T-cell (primary cell): ENCODE measurements around the gene TPBGL. TPM values are rescaled to one million over a fixed set of nuclear protein-coding genes. Genes with fewer than 3 reads are reported as not detected.

ENCODE experiments used
- ATAC-seq, 4 experiments: fragments of 200-7000 bp in 3 of 4; fragments of 150-1000 bp in 1 of 4; cut with Tn5 transposase; replicated peaks in 1 of 4; 1 replicate in 3 of 4; 2 replicates in 1 of 4; pipeline ENCODE4 v1.10.0; 2021; ENCODE audit warnings: moderate library complexity in 3 of 4, mild to moderate bottlenecking in 2 of 4, moderate number of reproducible peaks in 1 of 4
- CTCF ChIA-PET, 2 donors: fragments of 300-600 bp; sonication (Branson Sonifier 250); formaldehyde crosslinking; loops; one replicate each; lab custom pipeline; 2022; ENCODE audit warnings: antibody characterized with exemption in 2 of 2; lab: Charles Lee
- POLR2A ChIA-PET, 2 donors: fragments of 300-600 bp; sonication (Branson Sonifier 250); formaldehyde crosslinking; loops; one replicate each; lab custom pipeline; 2022; ENCODE audit warnings: antibody characterized with exemption in 2 of 2; lab: Charles Lee
- DNase-seq, 35 experiments: peaks; one replicate each; pipeline versions ENCODE4 v3.0.0 to v3.0.0-alpha.2; 2013 to 2023
- H3K27ac ChIP-seq: one replicate; pipeline ENCODE4 v1.5.1; 2013; ENCODE audit warnings: low read length
- H3K27me3 ChIP-seq, 2 experiments: replicated peaks in 1 of 2; 1 replicate in 1 of 2; 2 replicates in 1 of 2; pipeline versions ENCODE4 v1.6.1 to v1.7.0; 2013; ENCODE audit warnings: low read length in 1 of 2, mixed read lengths in 1 of 2; ENCODE audit not compliant: control insufficient read depth in 2 of 2, insufficient read depth in 2 of 2; ENCODE audit errors: extremely low read depth in 1 of 2
- H3K36me3 ChIP-seq, 2 donors: 1 replicate in 1 of 2; 2 replicates in 1 of 2; pipeline versions ENCODE4 v1.6.1 to v1.7.0; 2013; ENCODE audit warnings: low read length in 1 of 2; ENCODE audit not compliant: control insufficient read depth in 2 of 2, insufficient read depth in 1 of 2; ENCODE audit errors: extremely low read depth in 1 of 2
- H3K4me1 ChIP-seq, 2 experiments: 1 replicate in 1 of 2; 2 replicates in 1 of 2; pipeline versions ENCODE4 v1.6.1 to v1.7.0; 2013; ENCODE audit warnings: low read length in 2 of 2, mixed read lengths in 1 of 2; ENCODE audit not compliant: insufficient read depth in 2 of 2, control insufficient read depth in 1 of 2; ENCODE audit errors: extremely low read depth in 1 of 2
- H3K4me3 ChIP-seq, 2 donors: 1 replicate in 1 of 2; 2 replicates in 1 of 2; pipeline versions ENCODE4 v1.5.1 to v1.7.0; 2013; ENCODE audit warnings: mild to moderate bottlenecking in 2 of 2, low read length in 1 of 2, moderate library complexity in 1 of 2; ENCODE audit not compliant: control insufficient read depth in 1 of 2; ENCODE audit errors: extremely low read depth in 1 of 2
- H3K9me3 ChIP-seq: 2 replicates; pipeline ENCODE4 v1.7.0; 2013
- H3K27ac Mint-ChIP-seq, 2 donors: one replicate each; pipeline ENCODE4 v1.8.0; 2020 to 2021; ENCODE audit warnings: mild to moderate bottlenecking in 2 of 2, mixed read lengths in 2 of 2
- H3K27me3 Mint-ChIP-seq, 2 donors: one replicate each; pipeline ENCODE4 v1.8.0; 2021 to 2022; ENCODE audit warnings: mixed read lengths in 2 of 2
- H3K36me3 Mint-ChIP-seq: one replicate; pipeline ENCODE4 v1.8.0; 2021; ENCODE audit warnings: mixed read lengths
- H3K4me1 Mint-ChIP-seq, 3 donors: one replicate each; pipeline ENCODE4 v1.8.0; 2020 to 2022; ENCODE audit warnings: mixed read lengths in 3 of 3, mild to moderate bottlenecking in 1 of 3
- H3K4me3 Mint-ChIP-seq, 3 donors: one replicate each; pipeline ENCODE4 v1.8.0; 2020 to 2022; ENCODE audit warnings: mild to moderate bottlenecking in 3 of 3, mixed read lengths in 3 of 3, moderate library complexity in 3 of 3
- H3K9me3 Mint-ChIP-seq, 3 donors: one replicate each; pipeline ENCODE4 v1.8.0; 2020 to 2022; ENCODE audit warnings: mixed read lengths in 3 of 3
- WGBS: methylation state at CpG from one replicate; pipeline ENCODE4 v1.1.5; 2013; ENCODE audit warnings: missing lambda C conversion rate; ENCODE audit not compliant: insufficient coverage; 5-methylcytosine and 5-hydroxymethylcytosine counted together
- total RNA-seq, 35 experiments: library from RNA in 6 of 35; stranded (reverse) in 6 of 35; fragments of 120-200 nt in 1 of 35; gene quantifications; one replicate each; pipeline versions ENCODE4 v1.2.1 to v1.2.4 and lab custom pipeline; 2013 to 2026

The TPBGL gene
- total RNA-seq, 5 donors from 2014 or later (not counting 1 experiment from before 2014, with no cell fraction given), result 0.13 to 0.59 (median 0.47) TPM

DNA sequence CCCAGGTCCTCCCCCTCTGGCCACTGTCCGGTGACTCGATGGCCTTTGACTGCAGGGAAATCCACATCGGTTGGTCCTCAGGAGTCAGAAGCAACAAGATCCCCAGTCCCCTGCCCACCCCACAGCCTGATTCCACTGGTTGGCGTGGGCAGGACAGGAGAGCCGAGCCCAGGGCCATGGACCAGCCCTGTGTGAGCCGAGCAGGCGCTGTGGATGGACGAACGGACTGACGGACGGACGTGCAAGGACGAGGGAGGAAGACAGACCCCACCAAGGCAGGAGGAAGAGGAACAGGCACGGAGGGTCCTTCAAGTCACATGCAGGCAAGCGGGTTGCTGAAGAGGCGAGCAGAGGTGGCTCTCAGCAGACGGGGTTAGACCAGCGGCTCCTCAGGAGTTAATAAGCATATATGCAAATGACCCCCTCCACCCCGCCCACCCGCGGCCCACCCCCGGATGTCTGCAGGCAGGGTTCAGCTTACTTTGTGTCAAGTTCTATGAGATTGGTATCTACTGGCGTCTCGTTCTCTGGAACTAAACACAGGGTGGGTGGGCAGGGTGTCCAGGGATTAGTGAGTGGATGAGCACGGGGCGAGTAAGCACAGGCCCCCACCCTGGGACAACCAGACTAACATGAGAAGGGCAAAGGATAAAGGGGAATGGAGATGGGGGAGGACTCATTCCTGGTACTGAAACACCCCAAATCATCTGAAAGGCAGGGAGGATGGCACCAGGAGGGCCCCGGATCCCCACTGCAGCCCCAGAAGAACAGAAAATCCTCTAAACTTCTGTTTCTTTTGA lies 26.8 kb downstream of the TPBGL start:
- ATAC-seq (no peak), DNase-seq (no peak)
- Mint-ChIP-seq H3K4me3 (no peak overlapping the region), H3K27me3 (no peaks in the 10 kb centered on the region), H3K36me3 (peaks cover 22% of the 10 kb centered on the region), H3K9me3 (no peaks in the 10 kb centered on the region), H3K27ac (peak overlapping the region in 1 of 2 donors; percentile 36), H3K4me1 (peaks cover 25 to 36% (median 35%) of the 10 kb centered on the region in 3 donors)
- ChIA-PET CTCF (interaction anchor here in 1 of 2 donors (0.6 kb wide), 1 partner anchor 62 kb away, joined by 7 read pairs; no protein-coding TSS in a partner anchor), POLR2A (no interaction called here)
- Histone ChIP-seq H3K4me3 (no peak overlapping the region), H3K27me3 (no peaks in the 10 kb centered on the region), H3K27ac (no peak overlapping the region), H3K4me1 (peaks cover 3 to 35% of the 10 kb centered on the region in 2 experiments), H3K9me3 (no peaks in the 10 kb centered on the region), H3K36me3 (peaks cover 3 to 18% of the 10 kb centered on the region in 2 donors)
- 94% methylated on average over 17 of the region's 27 CpGs for WGBS

DNA sequence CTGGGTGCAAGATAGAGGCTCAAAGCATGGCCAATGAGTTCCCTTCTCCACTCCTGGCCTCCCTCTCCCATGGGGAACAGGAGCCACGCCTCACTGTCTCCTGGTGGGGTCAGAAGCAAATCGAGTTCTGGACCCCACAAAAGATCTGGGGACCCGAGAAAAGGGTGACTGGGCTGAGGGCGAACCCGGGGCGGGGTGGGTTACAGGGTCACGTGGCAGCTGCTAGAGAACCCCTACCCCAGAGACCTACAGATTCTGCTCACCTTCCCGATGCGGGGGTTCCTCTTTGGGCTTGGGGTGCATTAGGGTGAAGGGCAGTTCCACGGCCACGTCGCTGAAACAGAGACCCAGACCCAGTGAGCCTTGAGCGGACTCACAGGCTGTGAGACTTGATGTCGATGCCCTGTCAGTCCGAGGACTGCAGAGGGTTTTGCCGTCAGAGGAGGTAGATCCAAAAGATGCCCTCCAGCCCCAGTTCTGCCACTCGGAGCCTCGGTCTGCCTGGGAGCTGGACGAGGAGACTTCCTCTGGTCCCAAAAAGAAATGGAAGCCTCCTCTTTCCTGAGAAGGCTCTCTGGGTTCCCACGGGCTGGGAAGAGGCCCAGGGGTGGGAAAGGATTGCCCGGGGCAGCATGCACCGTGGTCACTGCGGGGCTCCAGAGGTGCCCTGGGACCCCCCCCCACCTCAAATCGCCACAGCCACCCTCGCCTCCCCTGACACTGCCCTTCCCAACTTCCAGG lies 28.2 kb downstream of the TPBGL start:
- no peak for ATAC-seq
- H3K36me3 ChIP-seq, result peaks cover 3 to 29% of the 10 kb centered on the region in 2 donors

DNA sequence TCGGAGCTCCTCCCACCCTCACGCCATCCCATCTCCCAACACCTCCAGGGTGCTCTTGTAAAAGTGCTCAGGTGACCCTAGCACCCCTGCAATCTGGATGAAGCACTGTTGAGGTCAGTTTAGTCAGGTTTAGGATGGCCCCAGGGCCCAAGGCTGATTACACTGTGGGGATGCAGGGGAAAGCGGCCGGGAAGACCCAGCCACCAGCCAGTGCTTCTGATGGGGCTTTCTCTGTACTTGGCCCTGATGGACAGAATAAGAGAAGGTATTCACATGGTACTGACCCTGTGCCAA lies 28.7 kb downstream of the TPBGL start:
- POLR2A ChIA-PET, result no interaction called here
- WGBS, result no CpG with 5 or more reads among the region's 4 CpGs

More for the DNA sequence above, 28.2 kb downstream of the TPBGL start:
- peaks cover 24% of the 10 kb centered on the region for H3K36me3 Mint-ChIP-seq
- no peak overlapping the region for H3K4me3 Mint-ChIP-seq
- no peak for DNase-seq
- H3K9me3 ChIP-seq, result no peaks in the 10 kb centered on the region
- POLR2A ChIA-PET, result no interaction called here
- no peaks in the 10 kb centered on the region for H3K27me3 ChIP-seq
- peak overlapping the region in 1 of 2 donors; percentile 39 for H3K27ac Mint-ChIP-seq
- no peak overlapping the region for H3K27ac ChIP-seq
- H3K27me3 Mint-ChIP-seq, result no peaks in the 10 kb centered on the region
- 94% methylated on average over 10 of the region's 25 CpGs for WGBS
- CTCF ChIA-PET, result interaction anchor here (0.6 to 4.6 kb wide), 4 partner anchors 127 to 479 kb away, joined by 3 to 36 read pairs (median 18); no protein-coding TSS in a partner anchor
- peaks cover 28 to 40% (median 29%) of the 10 kb centered on the region in 3 donors for H3K4me1 Mint-ChIP-seq
- no peak overlapping the region for H3K4me3 ChIP-seq
- H3K9me3 Mint-ChIP-seq, result no peaks in the 10 kb centered on the region
- H3K4me1 ChIP-seq, result peaks cover 7 to 35% of the 10 kb centered on the region in 2 experiments

DNA sequence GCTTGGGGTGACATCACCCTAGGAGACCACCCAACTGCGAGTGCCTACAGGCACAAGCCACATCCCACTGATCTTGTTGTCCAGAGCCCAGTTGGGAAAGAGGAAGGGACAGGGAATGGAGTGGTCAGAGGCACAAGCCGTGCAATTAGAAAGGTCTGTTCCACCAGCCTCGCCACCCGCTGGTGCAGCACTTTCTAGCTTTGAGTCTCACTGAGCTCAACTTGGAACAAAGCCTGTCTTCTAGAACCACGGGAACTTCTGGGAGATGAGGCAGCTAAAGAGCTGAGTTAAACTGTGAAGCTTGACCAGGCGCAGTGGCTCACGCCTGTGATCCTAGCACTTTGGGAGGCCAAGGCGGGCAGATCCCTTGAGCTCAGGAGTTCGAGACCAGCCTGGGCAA lies 29.3 kb downstream of the TPBGL start:
- Mint-ChIP-seq H3K9me3 (no peaks in the 10 kb centered on the region), H3K27ac (no peak overlapping the region), H3K4me3 (no peak overlapping the region), H3K4me1 (peaks cover 25 to 39% (median 28%) of the 10 kb centered on the region in 3 donors), H3K27me3 (no peaks in the 10 kb centered on the region), H3K36me3 (peaks cover 28% of the 10 kb centered on the region)
- 89% methylated on average over 5 of the region's 9 CpGs for WGBS
- DNase-seq (no peak), ATAC-seq (no peak)
- no peaks in the 10 kb centered on the region for H3K27me3 ChIP-seq
- ChIA-PET POLR2A (no interaction called here), CTCF (interaction anchor here (0.6 to 4.6 kb wide), 7 partner anchors 12 to 480 kb away, joined by 3 to 36 read pairs (median 3); no protein-coding TSS in a partner anchor)
- H3K36me3 ChIP-seq, result peaks cover 3 to 31% of the 10 kb centered on the region in 2 donors
- H3K9me3 ChIP-seq, result no peaks in the 10 kb centered on the region
- no peak overlapping the region for H3K27ac ChIP-seq
- peaks cover 15 to 36% of the 10 kb centered on the region in 2 experiments for H3K4me1 ChIP-seq
- H3K4me3 ChIP-seq, result no peak overlapping the region

More for the DNA sequence above, 28.7 kb downstream of the TPBGL start:
- H3K4me1 ChIP-seq, result peaks cover 12 to 35% of the 10 kb centered on the region in 2 experiments
- no peak overlapping the region for H3K4me3 Mint-ChIP-seq
- DNase-seq (no peak), ATAC-seq (no peak)
- H3K9me3 ChIP-seq, result no peaks in the 10 kb centered on the region
- CTCF ChIA-PET, result interaction anchor here (0.6 to 4.6 kb wide), 4 partner anchors 127 to 480 kb away, joined by 3 to 36 read pairs (median 18); no protein-coding TSS in a partner anchor
- H3K4me1 Mint-ChIP-seq, result peaks cover 28 to 40% (median 29%) of the 10 kb centered on the region in 3 donors
- no peaks in the 10 kb centered on the region for H3K9me3 Mint-ChIP-seq
- peaks cover 28% of the 10 kb centered on the region for H3K36me3 Mint-ChIP-seq
- no peaks in the 10 kb centered on the region for H3K27me3 Mint-ChIP-seq
- no peak overlapping the region for H3K4me3 ChIP-seq
- no peaks in the 10 kb centered on the region for H3K27me3 ChIP-seq
- H3K27ac Mint-ChIP-seq, result no peak overlapping the region
- no peak overlapping the region for H3K27ac ChIP-seq
- H3K36me3 ChIP-seq, result peaks cover 3 to 31% of the 10 kb centered on the region in 2 donors

DNA sequence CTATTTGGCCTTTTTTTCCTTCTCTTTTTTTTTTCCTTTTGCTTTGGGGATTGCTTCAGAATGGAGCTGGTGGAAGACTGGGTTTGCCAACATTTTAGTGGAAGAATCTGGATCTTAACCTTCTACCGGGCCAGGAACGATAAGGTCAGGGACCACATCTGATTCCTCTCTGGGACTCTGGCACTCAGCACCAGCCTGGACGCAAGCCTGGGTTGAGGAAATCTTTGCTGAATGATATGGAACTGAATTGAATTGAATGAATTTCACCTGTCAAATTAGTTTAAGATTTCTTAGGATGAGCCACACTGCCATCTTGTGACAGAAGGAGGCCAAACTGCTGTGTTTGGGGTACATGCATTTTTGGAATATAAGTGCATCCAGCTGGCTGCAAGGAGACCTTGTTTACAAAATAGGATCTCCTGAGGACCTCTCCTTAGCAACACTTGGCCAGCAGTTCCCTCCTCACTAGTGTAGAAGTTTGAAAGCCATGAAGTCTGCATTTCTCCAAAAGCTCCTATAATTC lies 30.4 kb downstream of the TPBGL start:
- Histone ChIP-seq H3K4me3 (no peak overlapping the region), H3K9me3 (no peaks in the 10 kb centered on the region), H3K27me3 (no peaks in the 10 kb centered on the region), H3K36me3 (peaks cover 3 to 31% of the 10 kb centered on the region in 2 donors), H3K4me1 (peaks cover 25 to 45% of the 10 kb centered on the region in 2 experiments), H3K27ac (no peak overlapping the region)
- Mint-ChIP-seq H3K36me3 (peaks cover 26% of the 10 kb centered on the region), H3K4me1 (peaks cover 35 to 48% (median 37%) of the 10 kb centered on the region in 3 donors), H3K27me3 (no peaks in the 10 kb centered on the region), H3K4me3 (peak overlapping the region in 1 of 3 donors; percentile 37), H3K27ac (peak overlapping the region; percentile 97 to 99), H3K9me3 (no peaks in the 10 kb centered on the region)
- POLR2A ChIA-PET, result interaction anchor here in 1 of 2 donors (0.6 kb wide), 1 partner anchor 22 kb away, joined by 3 read pairs; no protein-coding TSS in a partner anchor
- DNase-seq (peak in 16 of 35 experiments; percentile 6 to 61 (median 27)), ATAC-seq (no peak)
- 100% methylated on average over 2 of the region's 3 CpGs for WGBS
- CTCF ChIA-PET, result interaction anchor here (0.6 to 4.6 kb wide), 18 partner anchors 9 to 248 kb away, joined by 3 to 36 read pairs (median 4); no protein-coding TSS in a partner anchor

DNA sequence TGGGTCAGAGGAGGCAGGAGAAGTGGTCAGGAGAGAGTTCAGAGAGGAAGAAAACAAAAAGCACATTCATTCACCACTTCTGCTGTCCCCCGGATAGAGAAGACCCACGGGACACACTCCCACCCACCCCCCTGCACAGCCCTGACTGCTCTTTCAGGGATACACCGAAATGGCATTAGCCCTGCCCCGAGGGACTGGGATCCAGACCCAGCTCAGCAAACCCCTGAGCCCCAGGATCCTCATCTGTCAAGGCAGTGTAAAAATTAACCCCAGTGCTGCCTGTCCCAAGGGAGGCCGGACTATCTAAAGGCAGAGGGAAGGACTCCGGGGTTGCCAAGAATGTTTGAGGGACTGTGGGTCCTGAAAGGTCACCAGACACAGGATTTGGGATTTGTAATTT lies 31.2 kb downstream of the TPBGL start:
- no peak for ATAC-seq
- ChIA-PET POLR2A (no interaction called here), CTCF (interaction anchor here (0.6 to 4.6 kb wide), 11 partner anchors 9 to 1276 kb away, joined by 3 to 36 read pairs (median 4); no protein-coding TSS in a partner anchor)
- H3K4me3 ChIP-seq, result no peak overlapping the region
- DNase-seq, result no peak
- H3K36me3 ChIP-seq, result peaks cover 0 to 25% of the 10 kb centered on the region in 2 donors
- no peaks in the 10 kb centered on the region for H3K9me3 Mint-ChIP-seq
- H3K4me1 Mint-ChIP-seq, result peaks cover 42 to 56% (median 45%) of the 10 kb centered on the region in 3 donors
- peaks cover 32 to 53% of the 10 kb centered on the region in 2 experiments for H3K4me1 ChIP-seq
- H3K27me3 Mint-ChIP-seq, result no peaks in the 10 kb centered on the region
- peak overlapping the region in 1 of 3 donors; percentile 56 for H3K4me3 Mint-ChIP-seq
- H3K27ac Mint-ChIP-seq, result peak overlapping the region; percentile 97 to 99
- peak overlapping the region; percentile 42 for H3K27ac ChIP-seq
- 94% methylated on average over 3 of the region's 6 CpGs for WGBS
- H3K27me3 ChIP-seq, result no peaks in the 10 kb centered on the region
- no peaks in the 10 kb centered on the region for H3K9me3 ChIP-seq
- H3K36me3 Mint-ChIP-seq, result peaks cover 22% of the 10 kb centered on the region
